NK-92 (cell line): ENCODE results near the gene ZBP1.

ENCODE experiments used
- DNase-seq: peaks from one replicate; lab custom pipeline; 2025; ENCODE audit not compliant: unreplicated experiment; lab: John Stamatoyannopoulos, UW

ZBP1 gene

DNA sequence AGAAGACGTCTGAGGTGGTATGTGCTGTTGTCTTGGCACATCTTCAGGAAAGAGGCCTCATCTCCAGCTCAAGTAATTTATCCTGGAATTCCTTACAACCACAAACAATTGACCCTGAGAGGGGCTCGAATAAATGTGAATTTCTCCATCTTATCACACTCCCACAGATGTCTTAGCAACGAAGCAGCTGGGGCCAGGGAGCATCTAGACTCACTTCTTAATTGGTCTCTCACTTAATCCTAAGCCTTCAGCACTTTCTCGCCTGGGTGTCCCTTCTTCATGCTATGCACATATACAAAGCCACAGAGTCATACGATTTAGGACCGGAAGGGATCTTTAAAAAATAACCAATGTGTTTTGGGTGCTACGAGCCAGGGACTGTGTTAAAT is 32.2 kb downstream of the ZBP1 start:
- no peak for DNase-seq

DNA sequence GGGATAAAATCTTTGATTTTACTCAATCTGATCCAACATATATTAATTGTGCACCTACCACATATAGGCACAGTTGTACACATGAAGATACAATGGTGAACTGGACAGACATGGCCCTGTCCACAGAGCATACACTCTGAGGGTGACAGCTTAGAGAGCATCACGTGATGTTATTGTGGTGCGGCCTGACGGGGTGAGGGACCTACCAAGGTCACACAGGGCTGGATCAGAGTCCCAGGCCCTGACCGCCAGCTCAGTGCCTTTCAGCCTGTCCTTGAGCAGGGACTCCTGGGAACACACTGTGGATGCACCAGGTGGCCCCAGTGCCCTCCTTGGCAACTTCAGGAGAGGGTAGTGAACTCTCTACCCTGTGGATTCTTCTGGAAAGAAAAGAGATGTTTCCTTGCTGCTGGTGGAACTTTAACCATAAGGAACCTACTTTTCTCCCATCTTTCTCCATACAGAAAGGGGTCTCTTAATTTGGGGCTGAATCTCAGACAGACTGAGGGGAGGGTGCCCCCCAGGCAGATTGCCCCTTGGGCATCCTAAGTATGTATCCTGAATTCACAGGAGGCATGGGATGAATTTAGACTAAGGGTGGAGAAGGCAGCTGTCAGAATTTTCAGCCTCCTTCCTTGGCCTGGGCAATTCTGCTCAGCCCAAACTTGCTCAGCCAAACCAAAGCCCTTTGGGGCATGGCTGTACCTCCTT is 32.8 kb downstream of the ZBP1 start:
- DNase-seq: no peak

DNA sequence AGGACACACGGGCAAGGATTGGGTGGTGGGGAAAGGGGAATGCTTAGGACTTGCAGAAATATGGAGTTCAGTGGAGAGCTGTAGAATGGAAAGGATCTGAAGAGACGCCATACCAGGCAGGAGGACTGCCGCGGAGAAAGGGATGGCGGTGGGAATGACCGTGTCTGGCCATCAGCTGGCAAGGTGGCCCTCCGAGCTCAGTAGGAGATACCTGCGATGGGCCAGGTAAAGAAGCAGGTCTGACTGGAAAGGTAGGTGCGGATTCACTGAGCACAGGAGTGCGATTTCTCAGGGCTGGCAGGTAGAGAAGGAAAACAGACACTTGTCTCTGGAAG is 33.3 kb downstream of the ZBP1 start:
- no peak for DNase-seq

GRCh38 chr20:57586370-57586793 is 33.8 kb downstream of the ZBP1 start:
- no peak for DNase-seq

GRCh38 chr20:57585466-57586213 is 34.6 kb downstream of the ZBP1 start:
- no peak for DNase-seq

- DNase-seq: no peak
Observed at GRCh38 chr20:57584768-57585461, 35.3 kb downstream of the ZBP1 start.

GRCh38 chr20:57583289-57584257 is 36.7 kb downstream of the ZBP1 start:
- DNase-seq: no peak

DNA sequence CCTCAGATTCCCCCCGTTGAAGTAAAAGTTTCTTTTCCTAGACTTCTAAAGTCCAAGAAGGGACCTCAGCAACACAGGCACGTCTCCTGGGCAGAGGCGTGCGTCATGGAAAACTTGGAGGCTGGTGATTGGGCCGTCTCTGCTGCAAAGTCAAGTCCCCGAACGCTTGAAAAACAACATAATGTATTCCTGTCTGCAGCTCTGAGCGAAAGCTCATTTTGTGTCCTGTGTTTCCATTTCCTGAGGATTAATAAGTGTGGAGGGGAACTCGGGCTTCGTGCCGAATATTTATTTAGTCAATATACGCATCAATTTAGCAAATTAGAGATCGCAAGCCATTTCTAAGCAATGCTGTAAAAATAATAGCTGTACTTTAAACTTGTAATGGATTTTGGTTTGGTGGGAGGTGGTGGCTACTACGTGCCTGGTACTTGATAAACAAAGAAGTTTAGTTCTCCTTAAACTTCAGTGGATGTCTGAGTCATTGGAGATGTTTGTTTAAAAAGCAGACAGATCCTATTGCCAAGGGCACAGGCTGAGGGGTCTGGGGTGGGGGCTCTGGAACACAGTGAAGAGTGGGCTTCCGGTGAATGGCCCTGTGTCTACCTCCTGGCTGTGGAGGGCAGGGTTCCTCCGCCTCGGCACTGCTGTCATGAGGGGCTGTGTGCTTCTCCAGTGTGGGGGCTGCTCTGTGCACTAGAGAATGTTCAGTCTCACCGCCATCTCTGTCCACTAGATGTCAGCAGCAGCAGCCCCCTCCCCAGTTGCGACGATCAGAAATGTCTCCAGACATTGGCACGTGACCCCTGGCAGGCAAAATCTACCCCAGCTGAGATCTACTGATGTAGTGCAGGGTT is 37.6 kb downstream of the ZBP1 start:
- DNase-seq: no peak

- DNase-seq: no peak
Observed at GRCh38 chr20:57582029-57582378, 38.2 kb downstream of the ZBP1 start.

- no peak for DNase-seq
Observed at GRCh38 chr20:57581202-57582028, 38.8 kb downstream of the ZBP1 start.

DNA sequence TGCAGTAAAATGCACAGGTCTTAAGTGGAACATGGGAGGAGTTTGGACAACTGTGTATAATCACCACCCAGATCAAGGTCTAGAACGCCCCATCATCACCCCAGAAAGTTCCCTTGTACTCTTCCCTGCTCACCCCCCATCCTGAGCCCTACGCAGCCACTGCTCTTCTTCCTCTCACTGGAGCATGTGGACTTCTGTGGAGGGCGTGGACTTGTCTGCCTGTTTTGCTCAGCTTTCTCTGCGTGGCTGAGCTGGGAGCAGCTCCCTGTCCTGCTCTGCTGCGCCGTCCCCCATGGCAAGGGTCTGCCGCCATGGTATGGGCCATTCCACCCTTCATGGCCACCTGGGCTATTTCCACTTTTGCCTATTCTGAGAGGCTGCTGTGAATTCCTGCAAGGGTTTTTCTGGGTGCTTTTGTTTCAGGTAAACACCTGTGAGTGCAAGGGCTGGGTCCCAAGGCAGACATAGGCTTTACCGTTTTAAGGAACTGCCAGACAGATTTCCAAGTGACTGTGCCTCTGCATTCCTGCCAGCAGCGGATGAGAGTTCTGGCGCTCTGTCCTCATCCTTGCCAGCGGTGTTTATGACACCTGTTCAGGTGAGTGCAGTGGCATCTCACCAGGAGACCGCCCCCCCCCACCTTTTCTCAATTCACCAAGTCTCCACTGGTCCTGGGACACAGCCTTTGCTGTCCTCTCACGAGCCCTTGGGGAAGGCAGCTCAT is 39.6 kb downstream of the ZBP1 start:
- DNase-seq: no peak

GRCh38 chr20:57579898-57580447 is 40.3 kb downstream of the ZBP1 start:
- no peak for DNase-seq

DNA sequence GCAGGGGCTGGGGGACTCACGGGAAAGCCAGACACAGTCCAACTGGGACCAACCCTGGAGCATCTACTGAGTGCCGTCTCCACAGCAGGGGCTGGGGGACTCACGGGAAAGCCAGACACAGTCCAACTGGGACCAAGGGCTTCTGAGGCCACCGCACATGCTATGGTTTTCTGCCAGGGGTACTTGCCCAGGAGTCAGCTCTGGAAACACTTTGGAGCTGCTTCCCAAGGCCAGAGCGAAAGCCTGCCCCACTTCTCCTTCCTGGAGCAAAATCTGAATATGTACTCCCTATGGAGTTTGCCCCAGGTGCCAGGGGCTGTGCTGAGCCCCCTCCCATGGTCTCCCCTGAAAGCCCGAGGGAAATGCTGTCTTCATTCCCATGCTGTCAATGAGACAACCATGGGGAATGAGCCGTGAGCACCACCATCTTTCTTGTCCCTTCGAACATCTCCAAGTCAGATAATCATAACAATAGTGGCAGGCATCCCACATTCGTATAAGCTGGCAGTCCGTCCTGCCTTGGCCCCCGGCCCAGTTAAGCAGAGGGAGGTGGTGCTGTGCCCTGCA is 40.8 kb downstream of the ZBP1 start:
- no peak for DNase-seq

DNA sequence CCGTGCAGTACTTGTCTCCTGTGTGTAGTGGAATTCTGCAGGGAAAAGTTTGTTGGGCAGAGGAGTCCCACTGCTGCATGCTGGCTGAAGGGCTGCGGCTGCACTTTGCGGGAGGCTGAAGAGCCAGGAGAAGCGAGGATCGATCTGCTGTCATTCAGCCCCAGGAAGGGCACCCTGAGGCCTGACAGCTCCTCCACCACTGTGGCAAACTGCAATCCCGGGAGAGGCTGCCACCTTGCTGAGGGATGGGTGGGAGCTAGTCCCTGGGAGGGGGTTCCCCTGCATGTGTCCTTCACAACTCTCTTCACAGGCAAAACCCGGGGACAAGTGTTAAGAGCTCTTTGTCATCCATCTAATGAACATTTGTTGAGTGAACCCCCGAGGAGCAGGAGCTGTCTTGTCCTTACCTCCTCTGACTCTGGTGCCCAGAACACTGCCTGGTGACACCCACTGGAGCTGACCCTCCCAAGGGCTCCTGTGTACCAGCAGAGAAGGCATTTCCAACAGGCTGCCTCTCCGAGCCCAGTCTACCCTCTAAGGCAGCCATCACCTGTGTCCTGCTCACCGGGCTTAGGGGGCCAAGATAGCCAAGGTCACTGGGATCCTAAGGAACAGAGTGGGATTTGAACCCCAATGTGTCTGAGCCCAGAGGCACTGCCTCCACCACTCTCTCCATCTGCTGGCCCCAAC is 41.6 kb downstream of the ZBP1 start:
- no peak for DNase-seq

DNA sequence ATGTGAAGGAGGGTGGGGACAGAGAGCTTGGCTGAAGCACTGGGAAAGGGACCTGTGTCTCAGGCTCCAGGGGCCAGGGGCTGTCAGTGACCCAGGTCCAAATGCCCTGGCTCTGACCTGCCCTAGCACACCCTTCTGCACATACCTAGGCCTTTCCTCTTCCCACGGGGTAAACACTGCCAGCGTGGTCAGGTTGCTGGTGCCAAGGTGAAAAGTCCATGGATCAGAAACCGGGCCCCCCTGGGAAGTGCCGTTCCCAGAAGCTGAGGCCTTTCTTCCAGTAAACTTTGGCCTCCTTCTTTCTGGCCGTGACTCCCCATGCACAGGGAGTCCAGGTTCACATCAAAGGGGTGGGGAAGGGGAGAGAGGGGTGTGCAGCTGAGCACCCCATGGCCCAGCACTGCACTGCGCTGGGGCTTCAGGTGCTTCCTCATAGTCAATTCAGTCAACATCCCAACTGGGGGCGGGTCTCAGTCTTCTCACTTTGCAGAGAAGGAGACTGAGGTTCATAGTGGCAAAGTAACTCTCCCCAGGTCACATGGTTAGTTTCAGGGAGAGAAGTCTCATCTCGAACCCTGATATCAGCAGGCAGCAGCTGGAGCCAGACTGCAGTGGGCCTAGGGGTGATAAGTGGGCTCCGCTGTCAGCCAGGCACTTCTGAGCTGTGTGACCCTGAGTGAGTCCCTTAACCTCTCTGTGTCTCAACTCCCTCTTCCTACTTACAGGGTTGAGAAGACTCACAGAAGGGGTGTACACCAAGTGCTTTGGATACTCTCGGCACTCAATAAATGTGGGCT is 42.3 kb downstream of the ZBP1 start:
- DNase-seq: no peak

- DNase-seq: no peak
Observed at GRCh38 chr20:57576617-57577550, 43.3 kb downstream of the ZBP1 start.
